Large intestine (tissue), 3 donors: ENCODE results near the gene ABCB9. TPM values are rescaled to one million over a fixed set of nuclear protein-coding genes. Genes with fewer than 3 reads are reported as not detected.
A peak's percentile ranks its signal among the peaks of the same experiment; 100 is the strongest.

Experiments
- DNase-seq, 2 donors: peaks; one replicate each; pipeline versions ENCODE4 v3.0.0 to v3.0.0-alpha.2; 2013
- H3K27ac ChIP-seq: one replicate; pipeline ENCODE4 v1.5.1; 2013; ENCODE audit warnings: low read length
- H3K27me3 ChIP-seq: 2 replicates; pipeline ENCODE4 v1.6.1; 2013; ENCODE audit warnings: low read length; ENCODE audit not compliant: control insufficient read depth, insufficient read depth
- H3K36me3 ChIP-seq: 2 replicates; pipeline ENCODE4 v1.6.1; 2013; ENCODE audit warnings: low read length; ENCODE audit not compliant: control insufficient read depth, insufficient read depth
- H3K4me1 ChIP-seq: one replicate; pipeline ENCODE4 v1.6.1; 2013; ENCODE audit warnings: low read length; ENCODE audit not compliant: control insufficient read depth, insufficient read depth
- H3K4me3 ChIP-seq: one replicate; pipeline ENCODE4 v1.5.1; 2013; ENCODE audit warnings: low read length
- H3K9me3 ChIP-seq: one replicate; pipeline ENCODE4 v1.6.1; 2013; ENCODE audit warnings: mild to moderate bottlenecking, low read depth, low read length, moderate library complexity; ENCODE audit not compliant: control insufficient read depth
- WGBS: methylation state at CpG from one replicate; pipeline ENCODE4 v1.1.5; 2013; ENCODE audit warnings: low lambda C conversion rate; ENCODE audit not compliant: insufficient coverage; 5-methylcytosine and 5-hydroxymethylcytosine counted together
- polyA plus RNA-seq: library from polyadenylated mRNA; unstranded; fragments of 120-200 nt; gene quantifications from one replicate; pipeline ENCODE4 v1.2.1, GENCODE V29; 2013

ABCB9 gene
- polyA plus RNA-seq, 1 donor = 5.2 TPM

GRCh38 chr12:122981587-122982476 is 15.6 kb upstream of the ABCB9 start:
- Histone ChIP-seq H3K36me3 (peaks cover 45% of the 10 kb centered on the region), H3K27ac (peak overlapping the region; percentile 76), H3K4me1 (peaks cover 51% of the 10 kb centered on the region), H3K27me3 (no peaks in the 10 kb centered on the region), H3K9me3 (no peaks in the 10 kb centered on the region), H3K4me3 (peak overlapping the region; percentile 93)
- DNase-seq = no peak
- 100% methylated on average over 2 of the region's 25 CpGs for WGBS

- Histone ChIP-seq H3K4me3 (peak overlapping the region; percentile 93), H3K9me3 (no peaks in the 10 kb centered on the region), H3K27ac (peak overlapping the region; percentile 76), H3K36me3 (peaks cover 40% of the 10 kb centered on the region), H3K4me1 (peaks cover 58% of the 10 kb centered on the region), H3K27me3 (no peaks in the 10 kb centered on the region)
- WGBS = no CpG with 5 or more reads among the region's 40 CpGs
- no peak for DNase-seq
Measured at GRCh38 chr12:122981036-122981471, 14.8 kb upstream of the ABCB9 start.

DNA sequence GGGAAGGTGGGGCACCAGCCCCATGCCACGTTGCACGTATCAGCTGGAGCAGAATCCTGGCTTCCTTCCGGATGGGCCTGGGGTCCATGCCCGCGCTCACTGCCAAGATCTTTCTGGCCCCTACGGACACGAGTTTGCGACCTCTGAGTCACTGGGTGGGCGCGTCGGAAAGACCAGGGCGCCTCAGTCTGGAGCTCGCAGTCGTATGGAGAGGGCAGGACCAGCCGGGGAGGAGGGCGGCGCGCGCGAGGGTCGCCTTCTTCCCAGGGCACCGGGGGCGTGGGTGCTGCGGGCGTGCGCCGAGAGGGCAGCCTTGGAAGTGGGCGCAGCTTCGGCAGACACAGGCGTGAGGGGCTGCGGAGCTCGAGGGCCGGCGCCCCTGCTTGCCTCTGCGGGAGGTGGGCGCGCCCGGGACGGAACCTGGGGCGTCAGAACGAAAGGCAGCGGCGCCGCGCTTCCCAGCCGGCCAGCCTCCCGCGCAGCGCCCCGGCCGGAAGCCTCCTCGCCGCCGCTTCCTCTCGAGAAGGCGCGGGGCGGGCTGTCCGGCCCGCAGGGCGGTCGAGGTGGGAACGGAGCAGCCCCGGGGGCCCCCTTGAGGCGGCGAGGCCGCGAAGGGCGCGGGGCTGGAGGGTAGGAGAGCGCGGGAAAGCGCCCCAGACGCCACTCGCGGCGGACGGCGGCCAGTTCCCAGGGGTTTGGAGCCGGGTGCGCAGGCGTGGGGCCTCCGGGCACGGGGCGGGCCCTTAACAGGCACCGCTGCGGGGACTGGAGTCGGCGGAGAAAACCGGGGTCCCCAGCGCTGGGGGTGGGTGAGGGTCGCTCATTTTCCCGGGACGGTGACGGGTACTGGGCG is 14.1 kb upstream of the ABCB9 start, which contains the start of gene ARL6IP4:
Gene ARL6IP4, plus strand, starts transcription at position 499 of the 853 bp plus-strand sequence. CDS start 459 bp downstream, outside the sequence.
- Histone ChIP-seq H3K4me1 (peaks cover 62% of the 10 kb centered on the region), H3K36me3 (peaks cover 38% of the 10 kb centered on the region), H3K27me3 (no peaks in the 10 kb centered on the region), H3K4me3 (peak within 1 kb of the TSS; percentile 93), H3K9me3 (no peaks in the 10 kb centered on the region), H3K27ac (peak within 1 kb of the TSS; percentile 76)
- WGBS = no CpG with 5 or more reads among the region's 96 CpGs
- DNase-seq = peak; percentile 34 to 82

DNA sequence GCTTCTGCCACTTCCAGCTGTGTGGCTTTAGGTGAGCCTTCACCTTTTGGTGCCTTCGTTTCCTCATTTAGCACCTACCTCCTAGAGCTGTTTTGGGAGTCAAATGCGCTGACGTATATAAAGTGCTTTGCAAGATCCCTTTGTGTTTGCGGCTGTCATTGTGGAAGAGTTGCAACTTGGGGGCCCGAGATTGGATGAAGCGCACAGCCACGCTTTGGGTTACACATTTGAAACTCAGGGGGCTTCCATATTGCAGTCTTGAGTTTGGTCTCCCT is 13.6 kb upstream of the ABCB9 start:
- no CpG with 5 or more reads among the region's 7 CpGs for WGBS
- Histone ChIP-seq H3K9me3 (no peaks in the 10 kb centered on the region), H3K36me3 (peaks cover 38% of the 10 kb centered on the region), H3K4me1 (peaks cover 59% of the 10 kb centered on the region), H3K27ac (peak overlapping the region; percentile 47), H3K27me3 (no peaks in the 10 kb centered on the region), H3K4me3 (peak overlapping the region; percentile 93)
- DNase-seq = no peak

GRCh38 chr12:122979001-122979907 is 13.0 kb upstream of the ABCB9 start:
- Histone ChIP-seq H3K27me3 (no peaks in the 10 kb centered on the region), H3K9me3 (no peaks in the 10 kb centered on the region), H3K4me3 (peak overlapping the region; percentile 93), H3K27ac (no peak overlapping the region), H3K4me1 (peaks cover 53% of the 10 kb centered on the region), H3K36me3 (peaks cover 38% of the 10 kb centered on the region)
- WGBS = no CpG with 5 or more reads among the region's 28 CpGs
- no peak for DNase-seq

- Histone ChIP-seq H3K4me3 (no peak overlapping the region), H3K27me3 (no peaks in the 10 kb centered on the region), H3K27ac (no peak overlapping the region), H3K4me1 (peaks cover 50% of the 10 kb centered on the region), H3K9me3 (no peaks in the 10 kb centered on the region), H3K36me3 (peaks cover 38% of the 10 kb centered on the region)
- no peak for DNase-seq
- no CpG with 5 or more reads among the region's 21 CpGs for WGBS
Measured at GRCh38 chr12:122978507-122978955, 12.3 kb upstream of the ABCB9 start.

- Histone ChIP-seq H3K27ac (no peak overlapping the region), H3K4me3 (no peak overlapping the region), H3K27me3 (no peaks in the 10 kb centered on the region), H3K4me1 (peaks cover 46% of the 10 kb centered on the region), H3K9me3 (no peaks in the 10 kb centered on the region), H3K36me3 (peaks cover 33% of the 10 kb centered on the region)
- no CpG with 5 or more reads among the region's 9 CpGs for WGBS
- DNase-seq = no peak
Measured at GRCh38 chr12:122977655-122978392, 11.6 kb upstream of the ABCB9 start.

- H3K27ac ChIP-seq = no peak overlapping the region
- peaks cover 41% of the 10 kb centered on the region for H3K4me1 ChIP-seq
- 80% methylated on average over 1 of the region's 6 CpGs for WGBS
- no peak for DNase-seq
- H3K4me3 ChIP-seq = no peak overlapping the region
- peaks cover 26% of the 10 kb centered on the region for H3K36me3 ChIP-seq
- no peaks in the 10 kb centered on the region for H3K9me3 ChIP-seq
- no peaks in the 10 kb centered on the region for H3K27me3 ChIP-seq
Measured at GRCh38 chr12:122977153-122977552, 10.9 kb upstream of the ABCB9 start.

GRCh38 chr12:122976648-122976975 is 10.3 kb upstream of the ABCB9 start:
- DNase-seq = no peak
- H3K36me3 ChIP-seq = peaks cover 21% of the 10 kb centered on the region
- H3K4me1 ChIP-seq = peaks cover 35% of the 10 kb centered on the region
- no peaks in the 10 kb centered on the region for H3K27me3 ChIP-seq
- H3K4me3 ChIP-seq = no peak overlapping the region
- H3K9me3 ChIP-seq = no peaks in the 10 kb centered on the region
- no peak overlapping the region for H3K27ac ChIP-seq
- no CpG with 5 or more reads among the region's 15 CpGs for WGBS
